ENCODE data around the gene BRF1. TPM values are rescaled to one million over a fixed set of nuclear protein-coding genes. Genes with fewer than 3 reads are reported as not detected.

The BRF1 gene
- total and polyA plus RNA-seq, 2 donors from 2014 or later = 19.3 to 34.1 TPM

- no peak overlapping the region for H3K4me3 ChIP-seq (ENCODE audit: low read length in 3 of 3)
- H3K9ac ChIP-seq (ENCODE audit: low read length in 3 of 3) = no peak overlapping the region
- DNase-seq (no peak), FAIRE-seq (no peak)
- H3K27ac ChIP-seq (ENCODE audit: low read depth in 2 of 2, low read length in 2 of 2) = no peak overlapping the region
- H3K9me3 ChIP-seq (ENCODE audit: control insufficient read depth in 2 of 3, insufficient read depth in 1 of 3, low read length in 3 of 3) = peaks cover 0 to 4% (median 0%) of the 10 kb centered on the region in 3 donors
- peaks cover 8 to 18% (median 8%) of the 10 kb centered on the region in 3 donors for H3K36me3 ChIP-seq (ENCODE audit: control insufficient read depth in 2 of 3, insufficient read depth in 3 of 3, low read length in 3 of 3)
- H3K4me1 ChIP-seq (ENCODE audit: control insufficient read depth in 2 of 3, insufficient read depth in 2 of 3, low read depth in 1 of 3, low read length in 3 of 3) = peaks cover 2 to 14% (median 8%) of the 10 kb centered on the region in 3 donors
- no peaks in the 10 kb centered on the region for H3K27me3 ChIP-seq (ENCODE audit: control insufficient read depth, insufficient read depth, low read length)
- no peak for TF ChIP-seq CTCF (IDR thresholded peaks at IDR 0.05; ENCODE audit: borderline replicate concordance, extremely low read depth, insufficient read depth)
- intact Hi-C loops (cut with DNase I) = no loop called here
Observed at GRCh38 chr14:105219043-105219612, 81.7 kb downstream of the BRF1 start.

DNA sequence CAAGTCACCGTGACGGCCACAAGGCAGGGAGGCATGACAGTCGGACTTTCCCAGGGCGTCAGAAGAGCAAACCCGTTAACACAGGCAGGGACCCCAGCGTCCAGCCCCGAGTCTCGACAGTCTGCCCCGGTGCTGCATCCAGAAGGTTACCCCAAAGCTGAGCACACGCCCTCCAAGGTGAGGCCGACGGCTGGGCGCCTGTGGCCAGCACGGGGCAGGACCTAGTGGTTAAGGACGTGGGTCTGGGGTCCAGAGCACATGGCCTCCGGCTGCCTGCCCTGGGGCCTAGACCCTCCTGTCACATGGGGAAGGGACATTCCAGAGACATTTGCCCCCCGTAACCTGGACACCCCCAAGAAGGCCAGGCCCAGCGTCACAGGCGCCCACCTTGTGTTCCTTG is 82.2 kb downstream of the BRF1 start:
- no peak for DNase-seq
- no peak overlapping the region for H3K27ac ChIP-seq (ENCODE audit: low read depth in 2 of 2, low read length in 2 of 2)
- intact Hi-C loops (cut with DNase I) = no loop called here
- H3K9ac ChIP-seq (ENCODE audit: low read length in 3 of 3) = no peak overlapping the region
- TF ChIP-seq CTCF (IDR thresholded peaks at IDR 0.05; ENCODE audit: borderline replicate concordance, extremely low read depth, insufficient read depth) = no peak
- peaks cover 2 to 12% (median 8%) of the 10 kb centered on the region in 3 donors for H3K4me1 ChIP-seq (ENCODE audit: control insufficient read depth in 2 of 3, insufficient read depth in 2 of 3, low read depth in 1 of 3, low read length in 3 of 3)
- H3K27me3 ChIP-seq (ENCODE audit: control insufficient read depth, insufficient read depth, low read length) = no peaks in the 10 kb centered on the region
- H3K9me3 ChIP-seq (ENCODE audit: control insufficient read depth in 2 of 3, insufficient read depth in 1 of 3, low read length in 3 of 3) = peaks cover 0 to 4% (median 0%) of the 10 kb centered on the region in 3 donors
- FAIRE-seq = no peak
- H3K4me3 ChIP-seq (ENCODE audit: low read length in 3 of 3) = no peak overlapping the region
- H3K36me3 ChIP-seq (ENCODE audit: control insufficient read depth in 2 of 3, insufficient read depth in 3 of 3, low read length in 3 of 3) = peaks cover 8 to 18% (median 8%) of the 10 kb centered on the region in 3 donors

DNA sequence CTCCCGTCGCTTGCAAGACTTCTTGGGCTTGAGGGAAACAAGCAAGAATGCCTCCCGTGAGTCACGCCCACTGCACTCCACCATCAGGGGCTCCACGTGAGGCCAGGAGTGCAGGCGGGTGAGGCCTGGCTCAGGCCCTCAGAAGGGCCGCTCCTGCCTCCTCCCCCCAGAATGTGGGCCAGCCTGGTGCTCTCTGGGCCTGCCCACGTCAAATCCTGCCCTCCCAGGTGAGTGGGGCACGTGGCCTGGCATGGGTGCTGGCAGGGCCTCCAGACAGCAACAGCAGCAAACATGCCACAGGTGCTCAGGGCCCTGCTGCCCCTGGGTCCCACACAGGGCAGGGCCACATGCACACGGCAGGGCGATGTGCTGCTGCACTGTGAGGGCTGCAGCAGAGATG is 83.0 kb downstream of the BRF1 start:
- FAIRE-seq (no peak), DNase-seq (no peak)
- H3K27ac ChIP-seq (ENCODE audit: low read depth in 2 of 2, low read length in 2 of 2) = no peak overlapping the region
- peaks cover 0 to 4% (median 0%) of the 10 kb centered on the region in 3 donors for H3K9me3 ChIP-seq (ENCODE audit: control insufficient read depth in 2 of 3, insufficient read depth in 1 of 3, low read length in 3 of 3)
- no peak overlapping the region for H3K4me3 ChIP-seq (ENCODE audit: low read length in 3 of 3)
- peaks cover 2 to 8% (median 8%) of the 10 kb centered on the region in 3 donors for H3K4me1 ChIP-seq (ENCODE audit: control insufficient read depth in 2 of 3, insufficient read depth in 2 of 3, low read depth in 1 of 3, low read length in 3 of 3)
- no peak for TF ChIP-seq CTCF (IDR thresholded peaks at IDR 0.05; ENCODE audit: borderline replicate concordance, extremely low read depth, insufficient read depth)
- no peaks in the 10 kb centered on the region for H3K27me3 ChIP-seq (ENCODE audit: control insufficient read depth, insufficient read depth, low read length)
- no peak overlapping the region for H3K9ac ChIP-seq (ENCODE audit: low read length in 3 of 3)
- H3K36me3 ChIP-seq (ENCODE audit: control insufficient read depth in 2 of 3, insufficient read depth in 3 of 3, low read length in 3 of 3) = peaks cover 8 to 18% (median 8%) of the 10 kb centered on the region in 3 donors
- intact Hi-C loops (cut with DNase I) = no loop called here

All from kidney (tissue), 14 donors.